GM19099 (cell line): ENCODE data around the gene LOC101059915.
A peak's percentile ranks its signal among the peaks of the same experiment; 100 is the strongest.

Experiments used
- POLR2A ChIP-seq: IDR thresholded peaks from 3 replicates; pipeline ENCODE4 v1.6.1; 2011; ENCODE audit warnings: low read depth; ENCODE audit not compliant: insufficient read length; ENCODE audit errors: extremely low read depth

The LOC101059915 gene

GRCh38 chrX:71667328-71668247 lies at the start of gene LOC101059915:
TSS of gene LOC101059915 (plus strand) at chrX:71667546.
- no peak for TF ChIP-seq POLR2A

- TF ChIP-seq POLR2A, result no peak
Observed at GRCh38 chrX:71617742-71618141, 49.6 kb upstream of the LOC101059915 start.

DNA sequence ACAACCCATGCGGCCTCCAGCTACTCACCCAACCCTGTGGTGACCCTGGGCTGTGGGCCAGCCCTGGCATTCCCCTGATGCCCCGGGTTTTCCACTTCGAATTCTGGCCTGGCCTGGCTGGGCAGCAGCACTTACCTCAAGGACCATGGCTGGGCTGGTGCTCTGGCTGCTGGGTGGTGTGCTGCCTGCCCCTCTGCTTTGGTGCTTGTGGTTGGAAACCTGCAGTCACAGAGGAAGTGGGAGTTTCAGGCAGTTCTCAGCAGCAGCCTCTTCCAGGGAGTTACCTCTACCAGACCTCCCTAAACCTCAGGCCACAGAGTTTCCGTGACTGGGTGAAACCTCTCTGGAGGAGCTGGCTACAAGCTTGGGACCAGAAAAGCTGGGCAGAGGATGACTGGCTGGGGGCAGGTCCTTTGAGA lies 49.0 kb upstream of the LOC101059915 start, which contains the start of gene CXCR3:
Gene CXCR3, minus strand, starts transcription at position 209 of the 419 bp plus-strand sequence. Its CDS starts 62 bp downstream, at position 147.
- TF ChIP-seq POLR2A, result peak; percentile 50

DNA sequence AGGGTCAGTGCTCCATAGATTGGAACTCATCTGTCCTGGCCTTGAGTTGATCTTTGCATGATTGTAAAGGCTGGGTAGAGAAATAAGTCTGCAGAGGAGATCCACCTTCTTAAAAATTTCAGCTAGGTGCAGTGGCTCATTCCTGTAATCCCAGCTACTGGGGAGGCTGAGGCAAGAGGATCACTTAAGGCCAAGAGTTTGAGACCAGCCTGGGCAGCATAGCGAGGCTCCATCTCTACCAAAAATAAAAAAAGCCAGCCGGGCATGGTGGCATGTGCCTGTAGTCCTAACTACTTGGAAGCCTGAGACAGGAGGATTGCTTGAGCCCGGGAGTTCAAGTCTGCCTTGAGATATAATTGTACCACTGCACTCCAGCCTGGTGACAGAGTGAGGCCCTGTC lies 48.6 kb upstream of the LOC101059915 start:
- TF ChIP-seq POLR2A, result no peak

DNA sequence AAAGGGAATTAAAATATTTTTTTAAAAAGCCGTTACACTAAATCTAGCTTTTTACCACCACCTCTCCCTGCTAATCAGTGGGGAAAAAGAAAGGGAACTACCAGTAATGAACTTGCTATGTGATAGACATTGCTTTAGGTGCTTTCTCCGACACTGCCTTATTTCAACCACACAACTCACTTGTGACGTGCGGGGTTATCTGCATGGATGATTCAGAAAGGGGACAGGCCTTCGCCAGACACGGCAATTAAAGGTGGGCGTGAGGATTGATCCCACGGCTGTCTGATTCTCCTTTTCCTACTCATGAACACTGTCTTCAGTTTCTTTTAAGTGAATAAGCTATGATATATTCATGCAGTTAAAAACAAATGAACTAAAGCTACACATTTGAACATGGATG lies 48.2 kb upstream of the LOC101059915 start:
- no peak for TF ChIP-seq POLR2A

- no peak for TF ChIP-seq POLR2A
Observed at GRCh38 chrX:71619986-71620385, 47.4 kb upstream of the LOC101059915 start.

GRCh38 chrX:71621603-71622002 lies 45.7 kb upstream of the LOC101059915 start:
- TF ChIP-seq POLR2A, result no peak

- no peak for TF ChIP-seq POLR2A
Observed at GRCh38 chrX:71622032-71622575, 45.2 kb upstream of the LOC101059915 start.

DNA sequence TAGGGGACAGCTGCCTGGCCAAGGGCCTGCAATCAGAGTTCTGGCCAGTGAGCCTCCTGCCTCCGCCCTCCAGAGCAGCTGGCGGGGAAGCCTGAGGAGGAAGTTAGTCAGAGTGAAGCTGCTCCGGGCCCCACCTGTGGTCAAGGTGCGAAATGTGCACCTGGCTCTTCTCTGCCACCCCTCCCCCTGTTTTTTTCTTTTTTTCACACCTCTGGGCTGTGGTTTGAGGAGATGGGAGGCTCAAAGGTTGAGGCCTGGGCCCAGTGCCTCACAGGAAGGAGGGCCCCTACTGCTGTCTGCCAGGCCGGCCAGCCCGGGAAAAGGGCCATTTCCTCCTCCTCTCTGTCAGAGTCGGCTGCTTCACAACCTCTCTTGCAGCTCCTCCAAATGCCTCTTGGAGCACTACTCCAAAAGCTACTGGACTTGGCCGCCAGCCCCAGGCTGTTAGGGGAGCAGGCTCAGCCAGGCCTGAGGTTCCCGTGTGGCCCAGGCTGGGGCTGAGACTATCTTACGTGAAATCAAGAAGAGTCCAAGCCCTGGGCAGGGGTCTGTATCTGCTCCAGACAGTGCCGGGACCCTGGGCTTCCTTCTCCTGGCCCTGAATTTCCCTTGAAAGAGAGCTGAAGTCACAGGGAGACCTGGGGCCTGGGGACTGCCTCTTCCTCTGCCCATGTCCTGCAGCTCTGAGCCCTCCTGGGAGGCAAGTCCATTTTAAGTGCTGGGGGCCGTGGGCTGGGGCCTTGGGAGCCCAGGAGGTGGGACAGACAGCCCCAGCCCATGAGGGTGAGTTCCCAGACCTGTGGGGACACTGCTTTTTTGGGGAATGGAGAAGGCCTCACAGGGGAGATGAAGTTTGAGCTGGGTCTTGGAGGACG lies 44.5 kb upstream of the LOC101059915 start:
- peak; percentile 54 for TF ChIP-seq POLR2A

DNA sequence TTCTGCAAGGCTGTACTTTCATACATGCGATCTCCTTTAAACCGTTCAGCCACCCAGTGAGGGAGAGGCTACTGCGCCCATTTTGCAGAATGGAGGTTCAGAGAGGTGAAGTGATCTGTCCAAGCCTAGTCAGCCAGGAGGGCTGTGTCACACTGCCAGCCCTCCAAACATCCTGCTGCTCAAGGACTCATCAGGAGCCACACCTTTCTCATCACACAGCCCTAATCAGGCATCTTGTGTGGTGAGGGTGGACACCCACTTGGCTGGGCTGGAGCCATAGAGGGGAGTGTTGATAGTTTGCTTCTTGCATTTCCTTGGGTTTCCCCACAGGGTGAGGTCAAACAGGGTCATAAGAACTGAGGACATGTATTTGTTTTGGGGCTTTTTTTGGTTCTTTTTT lies 43.6 kb upstream of the LOC101059915 start:
- no peak for TF ChIP-seq POLR2A

DNA sequence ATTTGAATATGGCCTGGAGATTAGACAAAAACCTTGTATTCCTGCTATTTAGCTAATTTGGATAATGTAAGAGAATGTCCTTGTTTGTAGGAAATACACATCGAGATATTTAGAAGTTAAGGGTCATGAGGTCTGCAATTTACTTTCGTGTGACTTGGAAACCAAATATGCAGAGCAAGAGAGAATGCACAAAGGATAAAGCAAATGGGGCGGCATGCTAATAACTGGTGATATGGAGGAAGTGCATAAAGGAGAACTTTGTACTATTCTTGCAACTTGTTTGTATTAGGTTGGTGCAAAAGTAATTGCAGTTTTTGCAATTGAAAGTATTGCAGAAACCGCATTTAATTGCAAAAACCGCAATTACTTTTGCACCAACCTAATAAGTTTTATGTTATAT lies 41.9 kb upstream of the LOC101059915 start:
- no peak for TF ChIP-seq POLR2A

DNA sequence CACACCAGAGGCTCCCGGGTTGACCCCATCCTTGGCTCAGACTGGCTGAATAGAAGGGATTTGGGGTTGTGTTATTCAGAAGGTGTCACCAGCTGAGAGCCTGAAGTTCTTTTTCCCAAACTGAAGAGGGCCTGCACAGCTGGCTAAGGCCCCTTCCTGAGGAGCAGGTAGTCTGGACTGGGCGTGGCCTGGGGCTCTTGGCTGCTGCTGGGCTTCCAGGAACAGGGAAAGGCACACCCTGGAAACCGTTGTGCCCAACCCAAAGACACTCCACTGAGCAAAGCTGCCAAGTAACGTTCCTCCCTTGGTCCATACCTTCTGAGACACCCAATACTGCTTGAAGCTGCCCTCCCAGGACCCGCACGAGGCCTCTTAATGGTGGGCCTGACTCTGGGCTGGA lies 40.8 kb upstream of the LOC101059915 start:
- no peak for TF ChIP-seq POLR2A

- TF ChIP-seq POLR2A, result no peak
Observed at GRCh38 chrX:71627588-71628404, 39.5 kb upstream of the LOC101059915 start.

GRCh38 chrX:71629467-71629866 lies 37.9 kb upstream of the LOC101059915 start:
- no peak for TF ChIP-seq POLR2A
